ENCODE data around the gene MYPN. TPM values are rescaled to one million over a fixed set of nuclear protein-coding genes. Genes with fewer than 3 reads are reported as not detected.
"Not testable (repeated sequence)": the region's sequence is repeated elsewhere in the genome, so short reads cannot be mapped to it uniquely, and the experiment has no call there.

Gene MYPN
- total RNA-seq, 2 donors from 2014 or later = not detected

GRCh38 chr10:68192113-68192512 is 82.8 kb downstream of the MYPN start:
- Histone ChIP-seq H3K4me3 (no peak overlapping the region), H3K27ac (no peak overlapping the region), H3K4me1 (ENCODE audit: control insufficient read depth in 1 of 2, low read depth in 2 of 2) (no peaks in the 10 kb centered on the region), H3K9me3 (no peaks in the 10 kb centered on the region), H3K27me3 (replicated peaks; ENCODE audit: insufficient read depth) (no peaks in the 10 kb centered on the region), H3K36me3 (no peaks in the 10 kb centered on the region)
- no peak for DNase-seq (ENCODE audit: low spot score)
- no peak for TF ChIP-seq CTCF (IDR thresholded peaks at IDR 0.05)
- no peak for ATAC-seq (ENCODE audit: insufficient number of reproducible peaks, low FRiP score, low read depth)

GRCh38 chr10:68194290-68194689 is 85.0 kb downstream of the MYPN start:
- Histone ChIP-seq H3K9me3 (no peaks in the 10 kb centered on the region), H3K4me1 (ENCODE audit: control insufficient read depth in 1 of 2, low read depth in 2 of 2) (no peaks in the 10 kb centered on the region), H3K4me3 (no peak overlapping the region), H3K27me3 (replicated peaks; ENCODE audit: insufficient read depth) (no peaks in the 10 kb centered on the region), H3K36me3 (no peaks in the 10 kb centered on the region), H3K27ac (no peak overlapping the region)
- no peak for TF ChIP-seq CTCF (IDR thresholded peaks at IDR 0.05)
- no peak for ATAC-seq (ENCODE audit: insufficient number of reproducible peaks, low FRiP score, low read depth)
- no peak for DNase-seq (ENCODE audit: low spot score)

- not testable (repeated sequence) for H3K4me3 ChIP-seq; ATAC-seq (ENCODE audit: insufficient number of reproducible peaks, low FRiP score, low read depth); H3K27ac ChIP-seq; DNase-seq (ENCODE audit: low spot score); H3K27me3 ChIP-seq (replicated peaks; ENCODE audit: insufficient read depth); H3K36me3 ChIP-seq; H3K4me1 ChIP-seq (ENCODE audit: control insufficient read depth in 1 of 2, low read depth in 2 of 2); H3K9me3 ChIP-seq
Measured at GRCh38 chr10:68195776-68196175, 86.5 kb downstream of the MYPN start.

GRCh38 chr10:68196701-68197100 is 87.4 kb downstream of the MYPN start:
- Histone ChIP-seq H3K4me3 (no peak overlapping the region), H3K4me1 (ENCODE audit: control insufficient read depth in 1 of 2, low read depth in 2 of 2) (no peaks in the 10 kb centered on the region), H3K27me3 (replicated peaks; ENCODE audit: insufficient read depth) (no peaks in the 10 kb centered on the region), H3K36me3 (no peaks in the 10 kb centered on the region), H3K27ac (no peak overlapping the region), H3K9me3 (no peaks in the 10 kb centered on the region)
- DNase-seq (ENCODE audit: low spot score) (no peak), ATAC-seq (ENCODE audit: insufficient number of reproducible peaks, low FRiP score, low read depth) (no peak)
- TF ChIP-seq CTCF (IDR thresholded peaks at IDR 0.05) = no peak

- no peaks in the 10 kb centered on the region for H3K4me1 ChIP-seq (ENCODE audit: control insufficient read depth in 1 of 2, low read depth in 2 of 2)
- no peaks in the 10 kb centered on the region for H3K27me3 ChIP-seq (replicated peaks; ENCODE audit: insufficient read depth)
- H3K36me3 ChIP-seq = no peaks in the 10 kb centered on the region
- ATAC-seq (ENCODE audit: insufficient number of reproducible peaks, low FRiP score, low read depth) = no peak
- H3K27ac ChIP-seq = no peak overlapping the region
- DNase-seq (ENCODE audit: low spot score) = no peak
- no peaks in the 10 kb centered on the region for H3K9me3 ChIP-seq
- no peak overlapping the region for H3K4me3 ChIP-seq
- no peak for TF ChIP-seq CTCF (IDR thresholded peaks at IDR 0.05)
Measured at GRCh38 chr10:68202960-68203353, 93.7 kb downstream of the MYPN start.

GRCh38 chr10:68208424-68209042 is 99.2 kb downstream of the MYPN start:
- H3K27ac ChIP-seq = no peak overlapping the region
- no peak for ATAC-seq (ENCODE audit: insufficient number of reproducible peaks, low FRiP score, low read depth)
- no peaks in the 10 kb centered on the region for H3K9me3 ChIP-seq
- H3K4me3 ChIP-seq = no peak overlapping the region
- H3K4me1 ChIP-seq (ENCODE audit: control insufficient read depth in 1 of 2, low read depth in 2 of 2) = no peaks in the 10 kb centered on the region
- H3K27me3 ChIP-seq (replicated peaks; ENCODE audit: insufficient read depth) = no peaks in the 10 kb centered on the region
- TF ChIP-seq CTCF (IDR thresholded peaks at IDR 0.05) = no peak
- DNase-seq (ENCODE audit: low spot score) = no peak
- no peaks in the 10 kb centered on the region for H3K36me3 ChIP-seq
